Gastroesophageal sphincter (tissue), 3 donors: ENCODE data around the gene ADAMTS7.

Experiments
- EP300 ChIP-seq: sonication (generic); formaldehyde crosslinking; IDR thresholded peaks from one replicate; pipeline ENCODE4 v1.6.1; 2017; ENCODE audit warnings: antibody characterized with exemption, mild to moderate bottlenecking
- POLR2A ChIP-seq, 2 donors: fragments of 450-650 bp; IDR thresholded peaks; one replicate each; pipeline ENCODE4 v1.6.1; 2017; ENCODE audit warnings: antibody characterized with exemption in 2 of 2, mild to moderate bottlenecking in 2 of 2, moderate library complexity in 1 of 2
- POLR2AphosphoS5 ChIP-seq: sonication (generic); formaldehyde crosslinking; IDR thresholded peaks from one replicate; pipeline ENCODE4 v1.6.1; 2017; ENCODE audit warnings: antibody characterized with exemption
- TF ChIP-seq, protein P1 (sequence below), 4 experiments: fragments of 200-600 bp in 2 of 4; fragments of 450-650 bp in 2 of 4; sonication (generic) in 1 of 4; IDR thresholded peaks; one replicate each; pipeline ENCODE4 v1.5.1; 2017 to 2019; ENCODE audit warnings: antibody characterized with exemption in 4 of 4, mild to moderate bottlenecking in 2 of 4, moderate library complexity in 2 of 4

DNA sequence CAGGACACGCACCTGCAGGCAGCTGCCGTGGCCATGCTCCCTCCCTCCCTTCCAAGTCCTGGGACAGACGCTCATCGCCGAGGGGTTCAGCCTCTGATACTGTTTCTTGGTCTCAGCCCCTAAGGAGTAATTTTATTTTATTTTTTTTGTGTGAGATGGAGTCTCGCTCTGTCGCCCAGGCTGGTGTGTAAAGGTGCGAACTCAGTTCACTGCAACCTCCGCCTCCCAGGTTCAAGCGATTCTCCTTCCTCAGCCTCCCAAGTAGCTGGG lies 53.7 kb downstream of the ADAMTS7 start:
- TF ChIP-seq, protein P1, sequence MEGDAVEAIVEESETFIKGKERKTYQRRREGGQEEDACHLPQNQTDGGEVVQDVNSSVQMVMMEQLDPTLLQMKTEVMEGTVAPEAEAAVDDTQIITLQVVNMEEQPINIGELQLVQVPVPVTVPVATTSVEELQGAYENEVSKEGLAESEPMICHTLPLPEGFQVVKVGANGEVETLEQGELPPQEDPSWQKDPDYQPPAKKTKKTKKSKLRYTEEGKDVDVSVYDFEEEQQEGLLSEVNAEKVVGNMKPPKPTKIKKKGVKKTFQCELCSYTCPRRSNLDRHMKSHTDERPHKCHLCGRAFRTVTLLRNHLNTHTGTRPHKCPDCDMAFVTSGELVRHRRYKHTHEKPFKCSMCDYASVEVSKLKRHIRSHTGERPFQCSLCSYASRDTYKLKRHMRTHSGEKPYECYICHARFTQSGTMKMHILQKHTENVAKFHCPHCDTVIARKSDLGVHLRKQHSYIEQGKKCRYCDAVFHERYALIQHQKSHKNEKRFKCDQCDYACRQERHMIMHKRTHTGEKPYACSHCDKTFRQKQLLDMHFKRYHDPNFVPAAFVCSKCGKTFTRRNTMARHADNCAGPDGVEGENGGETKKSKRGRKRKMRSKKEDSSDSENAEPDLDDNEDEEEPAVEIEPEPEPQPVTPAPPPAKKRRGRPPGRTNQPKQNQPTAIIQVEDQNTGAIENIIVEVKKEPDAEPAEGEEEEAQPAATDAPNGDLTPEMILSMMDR (IDR thresholded peaks at IDR 0.05) = no peak
- no peak for TF ChIP-seq POLR2A (IDR thresholded peaks at IDR 0.05)
- no peak for TF ChIP-seq POLR2AphosphoS5
- no peak for TF ChIP-seq EP300
